ENCODE results near the gene PPP4R4. TPM values are rescaled to one million over a fixed set of nuclear protein-coding genes. Genes with fewer than 3 reads are reported as not detected.

The PPP4R4 gene
- total RNA-seq, 1 donor from 2014 or later = 25.5 TPM

GRCh38 chr14:94143239-94143638 is 30.9 kb upstream of the PPP4R4 start:
- Histone ChIP-seq H3K27ac (no peak overlapping the region), H4K20me1 (ENCODE audit: low read depth) (no peaks in the 10 kb centered on the region), H3K79me2 (ENCODE audit: low read depth) (no peaks in the 10 kb centered on the region), H3K36me3 (no peaks in the 10 kb centered on the region), H3K9ac (no peak overlapping the region), H2AFZ (replicated peaks) (no peak overlapping the region), H3F3A (ENCODE audit: low read depth) (peaks cover 20% of the 10 kb centered on the region), H3K27me3 (no peaks in the 10 kb centered on the region), H3K4me1 (peaks cover 14% of the 10 kb centered on the region), H3K9me3 (ENCODE audit: low read depth) (no peaks in the 10 kb centered on the region), H3K4me3 (no peak overlapping the region), H3K4me2 (no peak overlapping the region)
- H3K9me3 Mint-ChIP-seq = no peaks in the 10 kb centered on the region
- H3K4me3 Mint-ChIP-seq = no peak overlapping the region
- TF ChIP-seq CTCF (IDR thresholded peaks at IDR 0.05) (peak; percentile 63), EZH2phosphoT487 (IDR thresholded peaks at IDR 0.05) (no peak)
- no peaks in the 10 kb centered on the region for H3K36me3 Mint-ChIP-seq
- peaks cover 11% of the 10 kb centered on the region for H3K27me3 Mint-ChIP-seq (ENCODE audit: insufficient read depth, low read depth)
- peaks cover 21% of the 10 kb centered on the region for H3K4me1 Mint-ChIP-seq
- H3K27ac Mint-ChIP-seq = no peak overlapping the region
- peak; percentile 61 for DNase-seq (ENCODE audit: low spot score)

DNA sequence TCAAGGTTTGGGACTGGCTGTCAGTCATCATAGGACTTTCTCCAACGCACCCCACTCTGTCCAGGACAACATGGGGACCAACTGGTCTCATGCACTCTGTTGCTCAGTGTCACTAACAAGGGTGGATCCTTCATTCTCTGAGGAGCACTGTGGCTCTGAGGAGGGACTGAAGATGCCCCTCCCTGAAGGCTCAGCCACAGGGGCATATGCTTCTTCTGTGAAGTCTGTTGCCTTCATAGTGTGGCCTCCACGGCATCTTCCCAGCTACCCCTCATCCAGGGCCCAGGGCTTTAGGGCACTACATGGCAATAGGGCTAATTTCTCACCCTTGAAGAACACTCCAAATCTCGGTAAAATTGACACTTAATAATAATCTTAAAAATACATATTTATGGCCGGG is 30.4 kb upstream of the PPP4R4 start:
- Mint-ChIP-seq H3K4me1 (peaks cover 21% of the 10 kb centered on the region), H3K27me3 (ENCODE audit: insufficient read depth, low read depth) (peaks cover 11% of the 10 kb centered on the region), H3K4me3 (no peak overlapping the region), H3K9me3 (no peaks in the 10 kb centered on the region), H3K27ac (no peak overlapping the region), H3K36me3 (no peaks in the 10 kb centered on the region)
- Histone ChIP-seq H3K9ac (no peak overlapping the region), H3K9me3 (ENCODE audit: low read depth) (no peaks in the 10 kb centered on the region), H3K27ac (no peak overlapping the region), H3K4me1 (peaks cover 12% of the 10 kb centered on the region), H3K79me2 (ENCODE audit: low read depth) (no peaks in the 10 kb centered on the region), H3F3A (ENCODE audit: low read depth) (peaks cover 20% of the 10 kb centered on the region), H3K4me2 (no peak overlapping the region), H3K4me3 (no peak overlapping the region), H4K20me1 (ENCODE audit: low read depth) (no peaks in the 10 kb centered on the region), H3K27me3 (no peaks in the 10 kb centered on the region), H3K36me3 (no peaks in the 10 kb centered on the region), H2AFZ (replicated peaks) (no peak overlapping the region)
- no peak for TF ChIP-seq EZH2phosphoT487 (IDR thresholded peaks at IDR 0.05)
- TF ChIP-seq CTCF (IDR thresholded peaks at IDR 0.05) = no peak
- no peak for TF ChIP-seq EZH2 (IDR thresholded peaks at IDR 0.05)
- no peak for DNase-seq (ENCODE audit: low spot score)

GRCh38 chr14:94144765-94145164 is 29.4 kb upstream of the PPP4R4 start:
- H3K79me2 ChIP-seq (ENCODE audit: low read depth) = no peaks in the 10 kb centered on the region
- no peaks in the 10 kb centered on the region for H3K9me3 ChIP-seq (ENCODE audit: low read depth)
- H3K27me3 Mint-ChIP-seq (ENCODE audit: insufficient read depth, low read depth) = peaks cover 9% of the 10 kb centered on the region
- no peak overlapping the region for H3K4me3 ChIP-seq
- H3K27ac ChIP-seq = peak overlapping the region; percentile 9
- peak; percentile 39 for DNase-seq (ENCODE audit: low spot score)
- peaks cover under 1% of the 10 kb centered on the region for H3K9me3 Mint-ChIP-seq
- no peaks in the 10 kb centered on the region for H4K20me1 ChIP-seq (ENCODE audit: low read depth)
- peak overlapping the region; percentile 35 for H3K4me2 ChIP-seq
- no peak overlapping the region for H3K4me3 Mint-ChIP-seq
- H3K27ac Mint-ChIP-seq = peak overlapping the region; percentile 50
- no peaks in the 10 kb centered on the region for H3K36me3 ChIP-seq
- no peaks in the 10 kb centered on the region for H3K27me3 ChIP-seq
- no peaks in the 10 kb centered on the region for H3K36me3 Mint-ChIP-seq
- peaks cover 12% of the 10 kb centered on the region for H3K4me1 Mint-ChIP-seq
- H2AFZ ChIP-seq (replicated peaks) = peak overlapping the region; percentile 98
- peaks cover 8% of the 10 kb centered on the region for H3K4me1 ChIP-seq
- H3K9ac ChIP-seq = no peak overlapping the region
- H3F3A ChIP-seq (ENCODE audit: low read depth) = peaks cover 20% of the 10 kb centered on the region
- TF ChIP-seq EZH2phosphoT487 (IDR thresholded peaks at IDR 0.05) (no peak), EZH2 (IDR thresholded peaks at IDR 0.05) (no peak), CTCF (IDR thresholded peaks at IDR 0.05) (no peak)
